HG03442 (cell line): ENCODE data around the gene PROKR1.
"Not testable (repeated sequence)": the region's sequence is repeated elsewhere in the genome, so short reads cannot be mapped to it uniquely, and the experiment has no call there.

Source experiments
- ATAC-seq: cut with Tn5 transposase; IDR thresholded peaks from one replicate; pipeline ENCODE4 v1.9.1; 2021; ENCODE audit warnings: mild to moderate bottlenecking, moderate library complexity; ENCODE audit not compliant: unreplicated experiment

PROKR1 gene

DNA sequence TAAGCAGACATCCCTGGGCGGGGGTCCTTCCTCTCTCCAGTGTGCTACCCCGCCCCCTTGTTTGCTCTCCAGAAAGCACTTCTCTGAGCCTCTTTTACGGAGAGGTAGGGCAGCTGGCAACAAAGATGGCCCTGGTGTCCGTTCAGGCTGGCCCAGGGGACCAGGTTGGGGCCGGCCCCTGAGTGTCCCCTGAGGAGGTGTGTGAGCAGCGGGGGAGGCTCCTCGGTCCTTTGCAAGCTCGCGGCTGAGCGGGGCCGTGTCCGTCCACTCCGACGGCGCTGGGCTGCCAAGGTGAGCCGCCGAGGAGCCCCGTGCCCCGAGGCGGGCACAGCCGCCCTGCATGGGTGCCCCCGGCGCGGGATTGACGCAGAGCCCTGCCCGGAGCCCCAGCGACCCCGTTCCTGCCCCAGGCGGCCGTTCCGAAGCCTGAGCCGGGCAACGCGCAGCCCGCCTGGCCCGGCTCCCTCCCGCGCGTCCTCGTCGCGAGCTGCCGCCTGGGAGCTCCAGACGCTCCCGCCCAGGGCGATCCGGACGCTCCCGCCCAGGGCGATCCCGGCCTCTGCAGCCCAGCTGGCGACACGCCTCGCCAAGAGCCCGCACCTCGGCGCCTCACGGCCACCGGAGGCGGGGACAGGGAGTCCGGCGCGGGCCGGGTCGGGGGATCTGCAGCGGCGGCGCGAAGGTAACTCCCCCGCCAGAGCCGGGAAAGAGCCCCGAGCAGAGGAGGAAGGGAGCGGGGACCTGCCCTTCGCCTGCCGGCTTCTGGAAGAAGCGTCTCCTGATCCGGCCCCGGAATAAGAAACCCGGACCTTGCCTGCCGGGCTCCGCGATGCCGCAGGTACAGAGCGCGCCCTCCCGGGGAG is at the start of gene PROKR1:
Gene PROKR1 (plus strand): TSS at position 569 of the 863 bp plus-strand sequence. CDS start 2,243 bp downstream, outside the sequence.
- ATAC-seq: no peak

DNA sequence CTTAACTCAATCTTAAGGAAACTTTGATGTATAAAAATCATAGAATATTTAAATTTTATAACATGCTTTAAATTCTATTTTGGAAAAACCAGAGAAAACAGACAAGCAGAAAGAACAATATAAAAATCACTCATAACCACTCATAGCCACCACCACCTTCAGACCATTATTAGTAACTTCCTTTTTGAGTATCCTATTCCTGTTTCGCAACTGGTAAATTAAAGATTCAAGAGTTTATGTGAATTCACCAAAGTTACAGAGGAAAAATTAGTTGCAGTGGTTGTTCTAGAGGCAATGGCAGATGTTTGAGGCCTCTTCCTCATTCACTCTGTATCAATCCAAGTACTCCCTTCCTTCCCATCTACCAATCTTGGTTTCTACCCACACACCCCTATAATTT is 49.3 kb upstream of the PROKR1 start:
- ATAC-seq: no peak

DNA sequence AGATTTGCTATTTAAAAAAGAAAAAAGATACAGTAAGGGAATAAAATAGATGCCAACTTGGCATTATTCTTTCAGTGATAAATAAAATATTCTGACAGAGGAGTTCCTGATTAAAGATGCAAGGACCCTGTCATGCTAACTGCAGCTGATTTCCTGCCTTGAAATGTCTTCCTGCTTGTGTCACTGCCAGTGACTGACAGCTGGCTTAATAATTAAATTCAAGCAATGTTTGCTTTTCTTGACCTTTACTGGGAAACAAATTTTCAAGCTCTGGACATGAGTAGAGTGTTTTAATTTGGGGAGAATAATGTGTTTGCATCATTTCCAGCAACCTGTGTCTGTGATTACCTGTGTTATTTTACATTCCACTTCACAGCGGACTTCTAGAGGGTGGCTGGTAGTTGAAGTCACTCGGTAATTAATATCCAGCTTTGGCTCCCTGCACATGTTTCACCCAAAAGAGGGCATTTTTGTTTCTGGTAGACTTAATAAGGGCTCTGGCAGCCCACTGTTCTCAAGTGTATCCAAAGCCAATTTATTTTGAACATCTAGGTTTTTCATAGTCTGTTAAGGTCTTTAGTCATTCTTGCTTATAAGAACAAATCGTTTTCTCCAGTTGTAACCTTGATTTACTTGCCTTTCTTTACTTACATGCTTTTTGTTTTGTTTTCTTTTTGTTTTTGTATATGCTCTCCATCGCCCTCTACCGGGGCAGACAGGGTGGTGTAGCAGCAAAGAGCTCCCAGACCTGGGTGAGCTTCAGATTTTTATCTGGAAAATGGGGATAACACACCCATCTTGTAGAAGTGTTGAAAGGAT is 48.5 kb upstream of the PROKR1 start:
- peak; percentile 49 for ATAC-seq

DNA sequence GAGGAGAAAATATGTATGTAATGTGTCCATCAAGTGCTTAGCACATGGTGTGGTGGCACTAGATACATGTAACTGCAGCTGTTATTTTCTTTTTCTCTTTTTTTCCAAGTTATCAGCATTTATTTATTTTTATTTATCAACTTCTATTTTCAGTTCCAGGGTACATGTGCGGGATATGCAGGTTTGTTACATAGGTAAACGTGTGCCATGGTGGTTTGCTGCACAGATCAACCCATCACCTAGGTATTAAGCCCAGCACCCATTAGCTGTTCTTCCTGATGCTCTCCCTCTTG is 47.9 kb upstream of the PROKR1 start:
- not testable (repeated sequence) for ATAC-seq

DNA sequence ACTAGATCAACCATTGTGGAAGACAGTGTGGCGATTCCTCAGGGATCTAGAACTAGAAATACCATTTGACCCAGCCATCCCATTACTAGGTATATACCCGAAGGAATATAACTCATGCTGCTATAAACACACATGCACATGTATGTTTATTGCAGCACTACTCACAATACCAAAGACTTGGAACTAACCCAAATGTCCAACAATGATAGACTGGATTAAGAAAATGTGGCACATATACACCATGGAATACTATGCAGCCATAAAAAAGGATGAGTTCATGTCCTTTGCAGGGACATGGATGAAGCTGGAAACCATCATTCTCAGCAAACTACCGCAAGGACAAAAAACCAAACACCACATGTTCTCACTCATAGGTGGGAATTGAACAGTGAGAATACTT is 42.9 kb upstream of the PROKR1 start:
- not testable (repeated sequence) for ATAC-seq

DNA sequence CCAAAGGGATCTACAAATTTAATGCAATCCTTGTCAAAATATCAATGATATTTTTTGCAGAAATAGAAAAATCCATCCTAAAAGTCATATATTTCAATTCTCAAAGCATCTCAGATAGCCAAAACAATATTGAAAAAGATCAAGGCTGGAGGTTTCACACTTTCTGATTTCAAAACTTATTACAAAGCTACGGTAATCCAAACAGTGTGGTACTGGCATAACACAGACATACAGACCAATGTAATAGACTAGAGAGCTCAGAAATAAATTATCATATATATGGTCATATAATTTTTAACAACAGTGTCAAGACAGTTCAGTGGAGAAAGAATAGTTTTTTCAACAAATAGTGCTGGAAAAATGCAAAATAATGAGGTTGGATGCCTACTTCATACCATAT is 40.3 kb upstream of the PROKR1 start:
- no peak for ATAC-seq

DNA sequence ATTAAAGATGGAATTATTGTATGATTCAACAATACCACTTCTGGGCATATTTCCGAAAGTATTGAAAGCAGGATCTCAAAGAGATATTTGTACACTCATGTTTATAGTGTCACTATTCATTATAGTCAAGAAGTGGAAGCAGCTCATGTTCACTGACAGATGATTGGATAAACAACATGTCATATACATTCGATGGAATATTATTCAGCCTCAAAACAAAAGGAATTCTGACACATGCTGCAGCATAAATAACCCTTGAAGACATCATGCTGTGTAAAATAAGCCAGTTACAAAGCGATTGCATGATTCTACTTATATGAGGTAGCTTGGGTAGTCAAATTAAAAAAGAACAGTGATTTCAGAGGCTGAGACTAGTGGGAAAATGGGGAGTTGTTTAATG is 39.3 kb upstream of the PROKR1 start:
- no peak for ATAC-seq

DNA sequence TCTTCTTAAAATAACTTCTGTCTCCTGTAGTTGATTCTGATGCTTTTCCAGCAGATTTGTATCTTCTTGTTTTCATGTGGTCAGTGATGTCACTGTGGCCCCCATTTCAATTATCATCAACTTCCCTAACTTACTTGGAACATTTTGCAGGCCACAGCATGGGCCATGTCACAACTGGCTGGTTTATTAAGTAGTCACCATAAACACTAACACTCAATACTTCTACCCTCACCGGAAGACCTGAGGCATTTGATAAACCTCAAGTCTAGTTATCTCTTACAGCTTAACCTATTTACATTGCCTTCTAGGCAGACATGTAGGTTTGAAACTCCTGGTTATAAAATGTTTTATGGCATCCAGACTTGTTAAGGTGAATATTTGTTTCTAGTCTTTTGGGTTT is 37.4 kb upstream of the PROKR1 start:
- no peak for ATAC-seq

DNA sequence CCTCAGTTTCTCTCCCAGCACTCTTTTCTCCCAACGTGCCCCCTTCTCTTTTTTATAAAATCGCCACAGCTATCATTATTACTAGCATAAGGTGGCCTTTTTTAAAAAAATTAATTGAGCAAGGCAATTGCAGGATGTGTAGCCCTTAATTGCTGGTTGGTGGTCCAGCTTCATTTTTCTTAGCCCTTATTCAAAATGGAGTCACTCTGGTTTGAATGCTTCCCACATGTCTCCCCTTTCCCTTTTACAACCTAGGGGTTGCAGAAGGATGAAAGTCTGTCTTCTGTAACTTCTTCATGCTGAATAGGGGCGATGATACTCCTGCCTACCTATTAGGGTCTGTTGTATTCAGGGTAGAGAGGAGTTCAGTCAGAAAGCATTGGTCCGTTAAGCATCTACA is 36.6 kb upstream of the PROKR1 start:
- ATAC-seq: no peak

DNA sequence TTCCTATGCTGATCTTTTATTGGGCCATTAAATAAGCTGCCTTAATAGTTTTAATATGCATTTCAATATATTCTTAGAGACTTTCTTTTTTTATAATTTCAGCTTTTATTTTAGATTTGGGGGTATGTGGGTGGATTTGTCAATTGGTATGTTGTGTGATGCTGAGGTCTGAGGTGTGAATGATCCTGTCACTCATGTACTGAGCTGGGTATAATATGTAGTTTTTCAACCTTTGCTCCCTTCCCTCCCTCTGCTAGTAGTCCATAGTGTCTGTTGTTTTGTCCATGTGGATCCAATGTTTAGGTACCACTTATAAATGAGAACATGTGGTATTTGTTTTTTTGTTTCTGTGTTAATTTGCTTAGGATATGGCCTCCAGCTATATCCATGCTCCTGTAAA is 35.5 kb upstream of the PROKR1 start:
- ATAC-seq: no peak

DNA sequence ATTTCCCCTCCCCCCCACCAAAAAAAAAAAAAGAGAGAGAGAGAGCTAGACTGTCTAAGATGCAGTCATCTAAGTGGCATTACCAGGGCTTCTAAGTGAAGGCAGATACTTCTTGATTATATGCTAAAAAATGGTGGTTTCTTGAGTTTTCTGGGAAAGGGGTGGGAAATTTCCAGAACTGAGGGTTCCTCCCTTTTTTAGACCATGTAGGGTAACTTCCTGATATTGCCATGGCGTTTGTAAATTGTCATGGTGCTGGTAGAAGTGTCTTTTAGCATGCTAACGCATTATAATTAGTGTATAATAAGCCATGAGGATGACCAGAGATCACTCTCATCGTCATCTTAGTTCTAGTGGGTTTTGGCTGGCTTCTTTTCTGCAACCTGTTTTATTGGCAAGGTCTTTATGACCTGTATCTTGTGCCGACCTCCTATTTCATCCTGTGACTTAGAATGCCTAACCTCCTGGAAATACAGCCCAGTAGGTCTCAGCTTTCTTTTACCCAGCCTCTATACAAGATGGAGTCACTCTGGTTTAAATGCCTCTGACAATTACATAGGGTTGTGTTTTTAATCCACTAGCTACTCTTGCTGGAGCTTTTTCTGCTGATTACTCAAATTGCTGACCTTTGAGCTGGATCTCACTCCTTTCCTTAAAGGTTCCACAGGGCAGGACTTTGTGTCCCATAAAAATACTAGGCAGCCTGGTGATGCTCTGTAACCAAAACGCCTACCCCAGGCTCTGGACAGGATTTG is 30.4 kb upstream of the PROKR1 start:
- no peak for ATAC-seq

DNA sequence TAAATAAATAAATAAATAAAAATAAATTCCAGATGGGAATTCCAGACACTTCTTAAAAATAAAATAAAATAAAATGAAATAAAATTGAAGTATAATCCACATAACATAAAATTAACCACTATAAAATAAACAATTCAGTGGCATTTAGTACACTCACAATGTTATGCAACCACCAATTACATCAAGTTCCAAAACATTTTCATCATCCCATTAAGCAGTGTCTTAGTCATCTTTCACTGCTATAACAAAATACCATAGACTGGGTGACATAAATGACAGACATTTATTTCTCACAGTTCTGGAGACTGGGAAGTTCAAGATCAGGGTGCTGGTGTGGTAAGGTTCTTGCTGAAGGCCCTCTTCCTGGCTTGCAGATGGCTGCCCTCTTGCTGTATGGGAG is 22.6 kb upstream of the PROKR1 start:
- ATAC-seq: no peak

DNA sequence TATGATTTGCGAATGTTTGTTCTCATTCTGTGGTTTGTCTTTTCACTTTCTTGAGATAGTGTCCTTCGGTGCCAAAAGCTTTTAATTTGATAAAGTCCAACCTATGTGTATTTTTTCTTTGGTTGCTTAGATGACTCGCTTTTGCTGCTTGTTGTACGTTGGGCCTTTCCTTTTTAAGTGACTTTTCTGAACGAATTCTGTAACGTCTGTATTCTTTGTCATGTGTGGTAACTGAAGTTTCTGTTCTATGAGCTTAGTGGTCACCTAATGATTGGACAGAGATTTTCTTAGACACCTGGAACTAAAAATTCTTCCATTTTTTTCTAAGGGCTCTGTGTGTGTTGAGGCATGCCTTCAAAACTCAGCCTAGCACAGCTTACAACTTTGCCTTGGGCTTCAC is 19.6 kb upstream of the PROKR1 start:
- ATAC-seq: no peak

DNA sequence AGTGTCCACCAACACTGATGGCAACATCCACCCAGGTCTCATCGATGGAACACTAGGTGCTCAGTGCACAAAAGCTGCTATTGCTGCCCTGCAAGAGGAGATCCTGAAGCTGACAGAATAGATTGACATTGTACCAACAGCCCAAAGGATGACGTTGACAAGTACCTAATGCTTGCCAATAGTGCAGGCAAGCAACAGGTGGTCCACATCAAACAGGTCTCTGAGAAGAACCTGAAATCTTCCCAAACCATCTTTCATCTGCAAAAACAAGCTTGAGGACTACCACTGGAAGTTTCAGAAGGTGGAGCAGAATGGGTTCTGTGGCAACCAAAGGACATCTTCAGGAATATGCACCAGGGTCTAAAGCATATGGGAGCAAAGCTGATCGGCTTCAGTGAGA is 15.8 kb upstream of the PROKR1 start:
- no peak for ATAC-seq

DNA sequence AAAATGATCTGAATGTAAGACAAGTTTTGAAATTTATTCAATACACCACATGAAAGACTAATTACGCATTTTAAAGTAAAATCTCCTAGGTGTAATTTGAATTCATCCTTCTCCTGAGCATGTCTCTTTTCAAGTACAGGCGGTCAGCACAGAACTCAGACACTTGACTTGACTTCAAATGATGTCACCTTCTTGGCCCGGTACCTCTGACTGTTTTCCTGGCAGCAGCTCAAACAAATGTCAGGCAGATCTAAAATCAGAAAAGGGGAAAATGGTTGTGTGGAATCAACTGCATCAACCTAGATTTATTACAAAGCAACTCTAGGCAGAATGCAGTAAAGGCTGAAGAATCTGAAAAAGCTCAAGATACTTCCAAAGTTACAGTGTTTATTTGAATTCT is 11.4 kb upstream of the PROKR1 start:
- no peak for ATAC-seq

DNA sequence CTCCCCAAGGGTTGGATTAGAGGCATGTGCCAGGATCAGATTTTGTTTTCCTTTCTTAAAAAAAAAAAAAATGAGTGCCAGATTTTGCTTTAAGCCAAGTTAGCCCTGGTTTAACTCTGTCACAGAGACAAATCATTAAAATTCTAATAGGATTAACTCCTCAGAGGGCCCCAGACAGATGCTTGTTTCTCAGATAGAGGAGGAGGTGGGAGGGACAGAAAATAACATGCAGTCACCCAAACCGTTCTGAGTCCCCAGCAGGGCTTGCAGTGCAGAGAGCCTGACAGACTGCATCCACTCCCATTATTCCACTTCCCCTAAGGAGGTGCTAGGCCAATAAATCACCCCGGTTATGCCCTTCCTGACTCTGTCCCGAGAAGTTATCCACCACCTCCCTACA is 6.3 kb upstream of the PROKR1 start:
- ATAC-seq: no peak

DNA sequence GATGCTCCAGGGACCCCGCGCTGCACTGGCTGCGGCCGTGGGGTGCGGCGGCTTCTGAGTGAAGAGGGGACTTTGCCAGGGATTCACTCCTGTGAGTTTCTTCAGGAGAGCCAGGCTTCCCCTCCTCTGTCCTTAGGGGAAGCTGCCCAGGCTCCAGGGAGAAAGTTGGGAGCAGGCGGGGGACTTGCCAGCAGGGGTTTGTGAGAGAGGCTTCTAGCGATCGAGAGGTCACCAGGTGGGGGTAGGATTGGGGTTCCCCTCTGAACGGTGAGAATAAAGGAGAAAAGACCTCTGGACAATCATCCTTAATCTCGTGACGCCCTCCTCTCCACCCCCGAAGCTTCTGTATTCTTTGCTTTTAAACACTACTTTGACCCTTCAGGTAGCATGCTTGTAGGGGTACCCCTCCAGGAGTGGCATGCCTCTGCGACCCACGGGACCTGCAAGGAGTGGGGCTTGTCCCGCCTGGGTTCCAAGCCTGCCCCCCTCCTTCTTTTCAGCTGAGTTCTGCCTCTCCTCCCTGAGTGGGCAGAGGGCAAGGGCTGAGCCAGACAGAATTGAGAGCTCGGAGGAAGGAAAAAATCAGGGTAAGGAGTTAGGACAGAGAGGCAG is 601 bp downstream of the PROKR1 start:
- no peak for ATAC-seq

DNA sequence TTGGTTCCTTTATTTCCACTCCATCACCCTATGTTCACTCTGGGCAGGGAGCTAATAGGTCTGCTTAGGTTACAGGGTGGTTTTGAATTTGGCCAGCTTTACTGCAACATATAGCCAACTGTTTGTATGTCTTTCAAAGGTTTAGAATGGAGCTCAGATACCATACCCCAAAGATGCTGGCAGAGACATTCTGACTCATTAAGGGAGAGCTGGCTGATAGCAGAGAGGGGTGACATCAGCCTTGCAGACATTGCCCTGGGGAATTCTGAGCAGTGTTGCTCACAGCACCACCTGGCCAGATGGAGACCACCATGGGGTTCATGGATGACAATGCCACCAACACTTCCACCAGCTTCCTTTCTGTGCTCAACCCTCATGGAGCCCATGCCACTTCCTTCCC is 2.1 kb downstream of the PROKR1 start:
- peak; percentile 49 for ATAC-seq

DNA sequence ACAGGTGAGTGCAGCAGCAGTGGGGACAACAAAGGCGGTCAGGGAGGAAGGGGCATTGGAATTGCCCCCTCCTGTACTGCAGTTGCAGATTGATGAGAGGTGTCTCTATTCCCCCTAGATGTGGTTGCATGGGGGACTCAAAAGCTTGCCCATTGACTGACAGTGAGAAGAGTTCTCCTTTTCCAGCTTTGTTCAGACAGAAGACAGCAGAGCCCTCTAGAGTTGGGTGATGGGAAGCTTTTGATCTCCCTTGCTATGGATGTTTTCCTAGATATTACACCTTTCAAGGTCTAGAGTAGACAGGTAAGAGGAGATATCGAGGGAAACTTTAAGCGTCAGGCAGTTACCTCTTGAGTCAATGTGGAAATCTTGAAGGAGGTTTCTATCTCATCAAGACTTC is 2.9 kb downstream of the PROKR1 start:
- ATAC-seq: no peak

DNA sequence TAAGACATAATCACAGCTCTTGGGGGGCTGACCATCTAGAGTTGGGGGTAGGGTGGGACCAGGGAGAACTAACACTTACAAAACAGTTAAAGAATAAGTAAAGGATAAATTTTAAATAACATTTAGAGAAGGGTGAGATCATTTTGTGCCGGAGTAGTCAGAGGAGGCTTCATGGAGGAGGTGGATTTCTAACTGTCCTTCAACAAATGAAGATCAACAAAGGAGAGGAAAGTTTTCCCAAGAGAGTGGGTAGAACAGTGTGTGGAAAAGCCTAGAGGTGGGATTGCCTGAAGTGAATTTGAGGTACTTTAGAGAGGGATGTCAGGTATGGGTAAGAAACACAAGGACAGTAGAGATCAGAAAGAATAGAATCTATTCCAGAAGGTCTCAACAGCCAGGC is 7.3 kb downstream of the PROKR1 start:
- no peak for ATAC-seq

DNA sequence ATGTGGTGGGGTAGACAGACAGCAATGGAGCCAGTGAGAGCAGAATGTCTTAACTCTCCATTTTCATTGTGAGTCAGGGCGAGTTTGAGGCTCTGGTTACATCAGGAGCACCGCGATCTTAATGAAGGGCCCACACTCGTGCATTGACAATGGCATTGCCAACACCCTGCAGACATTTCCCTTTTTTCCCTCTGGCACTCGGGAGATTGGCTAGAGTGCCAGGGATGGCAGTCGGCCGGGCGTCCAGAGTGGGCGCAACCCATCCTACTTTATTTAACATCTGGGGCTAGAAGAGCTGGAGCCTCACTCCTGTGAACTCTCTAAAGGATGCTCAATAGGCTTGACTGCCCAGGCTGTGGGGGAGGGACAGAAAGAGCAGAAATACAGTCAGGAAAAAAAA is 9.7 kb downstream of the PROKR1 start:
- no peak for ATAC-seq
